ENCODE measurements around the gene ATF7.

DNA sequence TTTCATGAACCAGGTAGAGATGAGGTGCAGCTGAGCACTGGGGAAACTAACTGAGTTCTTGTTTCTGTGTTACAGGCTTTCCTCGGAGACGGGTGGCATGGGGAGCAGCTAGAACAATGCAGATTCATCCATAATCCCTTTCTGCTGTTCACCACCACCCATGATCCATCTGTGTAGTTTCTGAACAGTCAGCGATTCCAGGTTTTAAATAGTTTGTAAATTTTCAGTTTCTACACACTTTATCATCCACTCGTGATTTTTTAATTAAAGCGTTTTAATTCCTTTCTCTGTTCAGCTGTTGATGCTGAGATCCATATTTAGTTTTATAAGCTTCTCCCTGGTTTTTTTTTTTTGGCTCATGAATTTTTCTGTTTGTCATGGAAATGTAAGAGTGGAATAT lies 146.9 kb downstream of the ATF7 start:
- TF ChIP-seq, protein P1, sequence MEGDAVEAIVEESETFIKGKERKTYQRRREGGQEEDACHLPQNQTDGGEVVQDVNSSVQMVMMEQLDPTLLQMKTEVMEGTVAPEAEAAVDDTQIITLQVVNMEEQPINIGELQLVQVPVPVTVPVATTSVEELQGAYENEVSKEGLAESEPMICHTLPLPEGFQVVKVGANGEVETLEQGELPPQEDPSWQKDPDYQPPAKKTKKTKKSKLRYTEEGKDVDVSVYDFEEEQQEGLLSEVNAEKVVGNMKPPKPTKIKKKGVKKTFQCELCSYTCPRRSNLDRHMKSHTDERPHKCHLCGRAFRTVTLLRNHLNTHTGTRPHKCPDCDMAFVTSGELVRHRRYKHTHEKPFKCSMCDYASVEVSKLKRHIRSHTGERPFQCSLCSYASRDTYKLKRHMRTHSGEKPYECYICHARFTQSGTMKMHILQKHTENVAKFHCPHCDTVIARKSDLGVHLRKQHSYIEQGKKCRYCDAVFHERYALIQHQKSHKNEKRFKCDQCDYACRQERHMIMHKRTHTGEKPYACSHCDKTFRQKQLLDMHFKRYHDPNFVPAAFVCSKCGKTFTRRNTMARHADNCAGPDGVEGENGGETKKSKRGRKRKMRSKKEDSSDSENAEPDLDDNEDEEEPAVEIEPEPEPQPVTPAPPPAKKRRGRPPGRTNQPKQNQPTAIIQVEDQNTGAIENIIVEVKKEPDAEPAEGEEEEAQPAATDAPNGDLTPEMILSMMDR (conservative IDR thresholded peaks at IDR 0.05; ENCODE audit: low read depth, low read length), result no peak
- no peak for TF ChIP-seq EZH2 (IDR thresholded peaks at IDR 0.05; ENCODE audit: borderline replicate concordance, low read depth, low read length, poor library complexity, severe bottlenecking)
